Left colon (tissue), 2 donors: Measurements from ENCODE around the gene C10orf90. TPM values are rescaled to one million over a fixed set of nuclear protein-coding genes. Genes with fewer than 3 reads are reported as not detected.

Source experiments
- ATAC-seq: fragments of 200-7000 bp; cut with Tn5 transposase; one replicate; pipeline ENCODE4 v1.9.1; 2020; ENCODE audit warnings: mild to moderate bottlenecking, moderate library complexity
- DNase-seq, 2 donors: peaks; one replicate each; pipeline ENCODE4 v3.0.0-alpha.2; 2020
- intact Hi-C, 2 donors: fragments of 100-400 bp; cut with DNase I in 1 of 2; cut with micrococcal nuclease in 1 of 2; formaldehyde crosslinking; loops; one replicate each; pipeline versions ENCODE4 v1.11.2 to v1.14.0; 2022; cut with DNase I, micrococcal nuclease
- total RNA-seq, 2 donors: library from RNA; stranded (reverse); fragmentation: NEBNext Ultra II Directional; extraction: Animal tissue kit (Norgen Biotek cat#: 25700); gene quantifications; one replicate each; pipeline ENCODE4 v1.2.1, GENCODE V29; 2021
- donor health status: DM: no; HTN: no; CAD: no.
- donor health status: DM: yes; HTN: yes; CAD: no.

The C10orf90 gene
- total RNA-seq, 2 donors from 2014 or later: 0.18 TPM; not detected in 1

- intact Hi-C loops: no loop called here
- ATAC-seq: no peak
- DNase-seq: no peak
Observed at GRCh38 chr10:126683466-126683865, 13.0 kb upstream of the C10orf90 start.

GRCh38 chr10:126675656-126676438 is 5.4 kb upstream of the C10orf90 start:
- ATAC-seq (no peak), DNase-seq (no peak)
- intact Hi-C loops: no loop called here

- ATAC-seq (no peak), DNase-seq (no peak)
- intact Hi-C loops: no loop called here
Observed at GRCh38 chr10:126674741-126675515, 4.4 kb upstream of the C10orf90 start.

GRCh38 chr10:126673565-126673964 is 3.1 kb upstream of the C10orf90 start:
- no peak for ATAC-seq

GRCh38 chr10:126671402-126671975 is 996 bp upstream of the C10orf90 start:
- DNase-seq (no peak), ATAC-seq (no peak)

More at GRCh38 chr10:126673565-126673964, 3.1 kb upstream of the C10orf90 start:
- DNase-seq: no peak
- intact Hi-C loops: no loop called here

GRCh38 chr10:126670895-126671261 is 385 bp upstream of the C10orf90 start:
- no peak for ATAC-seq
- intact Hi-C loops: no loop called here
- no peak for DNase-seq

More at GRCh38 chr10:126671402-126671975, 996 bp upstream of the C10orf90 start:
- intact Hi-C loops: no loop called here

GRCh38 chr10:126669168-126669567 is 1.3 kb downstream of the C10orf90 start:
- ATAC-seq: no peak
- no peak for DNase-seq
- intact Hi-C loops: no loop called here

GRCh38 chr10:126668505-126668904 is 2.0 kb downstream of the C10orf90 start:
- no peak for ATAC-seq

GRCh38 chr10:126667568-126667967 is 2.9 kb downstream of the C10orf90 start:
- intact Hi-C loops: no loop called here
- no peak for DNase-seq
- no peak for ATAC-seq

More at GRCh38 chr10:126668505-126668904, 2.0 kb downstream of the C10orf90 start:
- no peak for DNase-seq
- intact Hi-C loops: no loop called here

GRCh38 chr10:126665207-126665606 is 5.3 kb downstream of the C10orf90 start:
- intact Hi-C loops: no loop called here
- DNase-seq: no peak
- ATAC-seq: no peak

- ATAC-seq: no peak
- intact Hi-C loops: no loop called here
Observed at GRCh38 chr10:126663880-126664279, 6.6 kb downstream of the C10orf90 start.

GRCh38 chr10:126663328-126663727 is 7.2 kb downstream of the C10orf90 start:
- DNase-seq (peak in 1 of 2 donors; percentile 34), ATAC-seq (no peak)
- intact Hi-C loops: no loop called here

More at GRCh38 chr10:126663880-126664279, 6.6 kb downstream of the C10orf90 start:
- DNase-seq: no peak

- DNase-seq (no peak), ATAC-seq (no peak)
- intact Hi-C loops: no loop called here
Observed at GRCh38 chr10:126661841-126662515, 8.5 kb downstream of the C10orf90 start.

GRCh38 chr10:126661356-126661755 is 9.1 kb downstream of the C10orf90 start:
- no peak for ATAC-seq
- intact Hi-C loops: no loop called here
- DNase-seq: no peak

GRCh38 chr10:126659750-126660149 is 10.7 kb downstream of the C10orf90 start:
- intact Hi-C loops: no loop called here
- no peak for ATAC-seq
- DNase-seq: no peak

- DNase-seq (no peak), ATAC-seq (no peak)
- intact Hi-C loops: no loop called here
Observed at GRCh38 chr10:126658928-126659327, 11.6 kb downstream of the C10orf90 start.

GRCh38 chr10:126654579-126654978 is 15.9 kb downstream of the C10orf90 start:
- ATAC-seq (no peak), DNase-seq (no peak)
- intact Hi-C loops: no loop called here

- ATAC-seq: no peak
- no peak for DNase-seq
- intact Hi-C loops: no loop called here
Observed at GRCh38 chr10:126651467-126651866, 19.0 kb downstream of the C10orf90 start.

- DNase-seq (no peak), ATAC-seq (no peak)
- intact Hi-C loops: no loop called here
Observed at GRCh38 chr10:126650161-126650560, 20.3 kb downstream of the C10orf90 start.
